ENCODE results near the gene ARHGEF19. TPM values are rescaled to one million over a fixed set of nuclear protein-coding genes. Genes with fewer than 3 reads are reported as not detected.
A peak's percentile ranks its signal among the peaks of the same experiment; 100 is the strongest.

The ARHGEF19 gene
- total and polyA plus RNA-seq, 2 of the 13 experiments (the other 11 are each of a cell fraction or from before 2014, with no cell fraction given) = 1.7 to 1.8 TPM

GRCh38 chr1:16178596-16179497, 33.6 kb downstream of the ARHGEF19 start (continued):
- TF ChIP-seq ZSCAN30 (CRISPR knock-in tag; IDR thresholded peaks at IDR 0.05) (no peak), ETV6 (CRISPR knock-in tag; conservative IDR thresholded peaks at IDR 0.05) (no peak), TBL1XR1 (IDR thresholded peaks at IDR 0.05; ENCODE audit: borderline replicate concordance, low read length, partially characterized antibody) (no peak), NCOA1 (CRISPR knock-in tag; IDR thresholded peaks at IDR 0.05) (no peak), CBFB (CRISPR knock-in tag; IDR thresholded peaks at IDR 0.05) (no peak), ATF7 (IDR thresholded peaks at IDR 0.05) (no peak), ATF7 (CRISPR knock-in tag; IDR thresholded peaks at IDR 0.05) (0 out of 2 replicates have a peak, but pooled peaks have one; percentile 75), ZNF17 (CRISPR knock-in tag; IDR thresholded peaks at IDR 0.05) (no peak), ZNF292 (CRISPR knock-in tag; IDR thresholded peaks at IDR 0.05; ENCODE audit: borderline replicate concordance, low read depth) (no peak; the same call in 1 of the 2 replicates), GTF3A (CRISPR knock-in tag; conservative IDR thresholded peaks at IDR 0.05) (0 out of 2 replicates have a peak, but pooled peaks have one; percentile 64), ZNF788 (CRISPR knock-in tag; IDR thresholded peaks at IDR 0.05; ENCODE audit: borderline replicate concordance) (peak; percentile 67; the same call in 1 of the 2 replicates), ZNF234 (CRISPR knock-in tag; conservative IDR thresholded peaks at IDR 0.05) (no peak), ETV5 (CRISPR knock-in tag; IDR thresholded peaks at IDR 0.05; ENCODE audit: borderline replicate concordance) (peak; percentile 86; the same call in 1 of the 2 replicates), ZBTB7B (CRISPR knock-in tag; IDR thresholded peaks at IDR 0.05) (peak; percentile 50; the same call in 1 of the 2 replicates), SNAI1 (CRISPR knock-in tag; IDR thresholded peaks at IDR 0.05; ENCODE audit: borderline replicate concordance) (no peak), TERF1 (CRISPR knock-in tag; IDR thresholded peaks at IDR 0.05) (no peak), HNRNPK (IDR thresholded peaks at IDR 0.05; ENCODE audit: low read depth, low read length, poor library complexity, severe bottlenecking) (no peak), PRDM4 (CRISPR knock-in tag; IDR thresholded peaks at IDR 0.05; ENCODE audit: borderline replicate concordance) (no peak)
- TF ChIP-seq, protein P1, sequence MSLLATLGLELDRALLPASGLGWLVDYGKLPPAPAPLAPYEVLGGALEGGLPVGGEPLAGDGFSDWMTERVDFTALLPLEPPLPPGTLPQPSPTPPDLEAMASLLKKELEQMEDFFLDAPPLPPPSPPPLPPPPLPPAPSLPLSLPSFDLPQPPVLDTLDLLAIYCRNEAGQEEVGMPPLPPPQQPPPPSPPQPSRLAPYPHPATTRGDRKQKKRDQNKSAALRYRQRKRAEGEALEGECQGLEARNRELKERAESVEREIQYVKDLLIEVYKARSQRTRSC (CRISPR knock-in tag; IDR thresholded peaks at IDR 0.05; ENCODE audit: low read depth) = no peak; the same call in 1 of the 2 replicates
- TF ChIP-seq, protein P2, sequence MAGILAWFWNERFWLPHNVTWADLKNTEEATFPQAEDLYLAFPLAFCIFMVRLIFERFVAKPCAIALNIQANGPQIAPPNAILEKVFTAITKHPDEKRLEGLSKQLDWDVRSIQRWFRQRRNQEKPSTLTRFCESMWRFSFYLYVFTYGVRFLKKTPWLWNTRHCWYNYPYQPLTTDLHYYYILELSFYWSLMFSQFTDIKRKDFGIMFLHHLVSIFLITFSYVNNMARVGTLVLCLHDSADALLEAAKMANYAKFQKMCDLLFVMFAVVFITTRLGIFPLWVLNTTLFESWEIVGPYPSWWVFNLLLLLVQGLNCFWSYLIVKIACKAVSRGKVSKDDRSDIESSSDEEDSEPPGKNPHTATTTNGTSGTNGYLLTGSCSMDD (CRISPR knock-in tag; IDR thresholded peaks at IDR 0.05) = no peak

Data from HepG2 (cell line).